ENCODE data around the gene XCL2. TPM values are rescaled to one million over a fixed set of nuclear protein-coding genes. Genes with fewer than 3 reads are reported as not detected.

XCL2 gene
- total RNA-seq, 1 experiment from 2014 or later: not detected

- ChIA-PET CTCF (no interaction called here), RAD21 (ENCODE audit: low non-redundant PET in 1 of 2, low total read pairs in 2 of 2, uncharacterized antibody in 2 of 2, unreplicated experiment in 2 of 2) (no interaction called here), POLR2A (no interaction called here)
- Histone ChIP-seq H3K9me2 (ENCODE audit: insufficient read depth) (no peaks in the 10 kb centered on the region), H3K79me2 (ENCODE audit: insufficient read depth, low read length) (no peaks in the 10 kb centered on the region), H3K4me1 (ENCODE audit: control insufficient read depth in 1 of 2, insufficient read depth in 2 of 2, low read length in 2 of 2) (no peaks in the 10 kb centered on the region), H3K4me2 (ENCODE audit: low read length) (no peak overlapping the region), H3K9me3 (ENCODE audit: control insufficient read depth in 1 of 2, insufficient read depth in 1 of 2, low read depth in 1 of 2, low read length in 2 of 2) (0 out of 4 replicates have a peak, but pooled peaks cover 0 to 4% of the 10 kb centered on the region in 2 experiments), H3K9ac (ENCODE audit: low read length) (no peak overlapping the region), H2AFZ (ENCODE audit: low read depth, low read length, poor library complexity, severe bottlenecking) (no peak overlapping the region), H3K27ac (ENCODE audit: low read depth, low read length) (no peak overlapping the region), H4K20me1 (ENCODE audit: insufficient read depth) (no peaks in the 10 kb centered on the region), H3K4me3 (replicated peaks in 1 of 2; ENCODE audit: low read depth in 1 of 2, low read length in 2 of 2) (no peak overlapping the region), H3K36me3 (ENCODE audit: control insufficient read depth in 1 of 2, insufficient read depth in 2 of 2, low read length in 2 of 2) (no peaks in the 10 kb centered on the region), H3K27me3 (ENCODE audit: insufficient read depth, low read length) (no peaks in the 10 kb centered on the region)
- intact Hi-C loops (cut with micrococcal nuclease): no loop called here
- BruUV-seq (replicated peaks): no TSS peak
- TF ChIP-seq ELF1 (IDR thresholded peaks at IDR 0.05; ENCODE audit: borderline replicate concordance, low read depth): no peak
- no peak for TF ChIP-seq RAD21 (IDR thresholded peaks at IDR 0.05; ENCODE audit: low read depth)
- TF ChIP-seq ATF3 (IDR thresholded peaks at IDR 0.05): no peak
- TF ChIP-seq MAX (IDR thresholded peaks at IDR 0.05): no peak
- no peak for TF ChIP-seq SIN3A (IDR thresholded peaks at IDR 0.05; ENCODE audit: low read depth)
- no peak for TF ChIP-seq ZBTB33 (IDR thresholded peaks at IDR 0.05; ENCODE audit: extremely low read depth, insufficient replicate concordance, low read length)
- no peak for TF ChIP-seq ZFX (IDR thresholded peaks at IDR 0.05)
- no peak for ATAC-seq
- no peak for DNase-seq (ENCODE audit: low read depth, low spot score)
These were observed 22.3 kb downstream of the XCL2 start for GRCh38 chr1:168521401-168522000.

GRCh38 chr1:168520832-168521231 lies 23.0 kb downstream of the XCL2 start:
- RAD21 ChIA-PET (ENCODE audit: low non-redundant PET in 1 of 2, low total read pairs in 2 of 2, uncharacterized antibody in 2 of 2, unreplicated experiment in 2 of 2): no interaction called here
- TF ChIP-seq POLR2AphosphoS5 (IDR thresholded peaks at IDR 0.05; ENCODE audit: low read depth, low read length) (no peak), RAD21 (IDR thresholded peaks at IDR 0.05; ENCODE audit: low read depth) (no peak), TCF7L2 (IDR thresholded peaks at IDR 0.05; ENCODE audit: borderline replicate concordance, extremely low read depth, insufficient read depth, insufficient read length) (no peak), CTCF (IDR thresholded peaks at IDR 0.05 in 2 of 3, conservative IDR thresholded peaks at IDR 0.05 in 1 of 3; ENCODE audit: borderline replicate concordance in 1 of 3, insufficient read depth in 1 of 3, low read depth in 2 of 3, low read length in 2 of 3) (no peak), JUND (IDR thresholded peaks at IDR 0.05) (no peak), SRF (IDR thresholded peaks at IDR 0.05; ENCODE audit: low read depth) (no peak), CBX3 (IDR thresholded peaks at IDR 0.05; ENCODE audit: low read depth) (no peak), ZNF274 (IDR thresholded peaks at IDR 0.05; ENCODE audit: low read depth, low read length) (no peak), MAX (IDR thresholded peaks at IDR 0.05) (no peak), ATF3 (IDR thresholded peaks at IDR 0.05) (no peak), SP1 (IDR thresholded peaks at IDR 0.05; ENCODE audit: low read depth) (no peak)

More at GRCh38 chr1:168520832-168521231, 23.0 kb downstream of the XCL2 start:
- POLR2A ChIA-PET: no interaction called here
- Histone ChIP-seq H3K9me3 (ENCODE audit: control insufficient read depth in 1 of 2, insufficient read depth in 1 of 2, low read depth in 1 of 2, low read length in 2 of 2) (0 out of 4 replicates have a peak, but pooled peaks cover 0 to 4% of the 10 kb centered on the region in 2 experiments), H2AFZ (ENCODE audit: low read depth, low read length, poor library complexity, severe bottlenecking) (no peak overlapping the region), H3K4me2 (ENCODE audit: low read length) (no peak overlapping the region), H3K4me3 (replicated peaks in 1 of 2; ENCODE audit: low read depth in 1 of 2, low read length in 2 of 2) (no peak overlapping the region), H3K9ac (ENCODE audit: low read length) (no peak overlapping the region), H3K9me2 (ENCODE audit: insufficient read depth) (no peaks in the 10 kb centered on the region), H3K79me2 (ENCODE audit: insufficient read depth, low read length) (no peaks in the 10 kb centered on the region), H3K36me3 (ENCODE audit: control insufficient read depth in 1 of 2, insufficient read depth in 2 of 2, low read length in 2 of 2) (no peaks in the 10 kb centered on the region), H3K27ac (ENCODE audit: low read depth, low read length) (no peak overlapping the region), H4K20me1 (ENCODE audit: insufficient read depth) (no peaks in the 10 kb centered on the region), H3K27me3 (ENCODE audit: insufficient read depth, low read length) (no peaks in the 10 kb centered on the region), H3K4me1 (ENCODE audit: control insufficient read depth in 1 of 2, insufficient read depth in 2 of 2, low read length in 2 of 2) (no peaks in the 10 kb centered on the region)
- intact Hi-C loops (cut with micrococcal nuclease): no loop called here
- CTCF ChIA-PET: no interaction called here
- no peak for ATAC-seq
- no peak for DNase-seq (ENCODE audit: low read depth, low spot score)
- no TSS peak for BruUV-seq (replicated peaks)

All from HCT116 (cell line).